ENCODE data around the gene NIPAL4. TPM values are rescaled to one million over a fixed set of nuclear protein-coding genes. Genes with fewer than 3 reads are reported as not detected.

The NIPAL4 gene
- total and polyA plus RNA-seq, 2 donors (not counting 3 experiments of a cell fraction or from before 2014, with no cell fraction given) = not detected

- Histone ChIP-seq H2AFZ (ENCODE audit: low read depth, low read length) (no peak overlapping the region), H3K27ac (ENCODE audit: insufficient read depth, low read depth, low read length) (no peak overlapping the region), H3K4me1 (ENCODE audit: control insufficient read depth, extremely low read depth, insufficient read depth, low read length) (no peaks in the 10 kb centered on the region), H3K79me2 (ENCODE audit: control insufficient read depth, insufficient read depth, low read length) (no peaks in the 10 kb centered on the region), H3K4me3 (replicated peaks in 1 of 3; ENCODE audit: insufficient read depth in 1 of 3, low read depth in 1 of 3, low read length in 3 of 3) (no peak overlapping the region), H3K36me3 (ENCODE audit: control insufficient read depth in 2 of 2, extremely low read depth in 1 of 2, insufficient read depth in 2 of 2, low read length in 2 of 2) (no peaks in the 10 kb centered on the region), H3K9me1 (replicated peaks; ENCODE audit: control insufficient read depth, extremely low read depth, insufficient read depth, low read length) (no peaks in the 10 kb centered on the region), H3K27me3 (ENCODE audit: control insufficient read depth in 2 of 2, insufficient read depth in 2 of 2, low read length in 2 of 2) (peaks cover 19 to 28% of the 10 kb centered on the region in 2 experiments), H3K9me3 (replicated peaks; ENCODE audit: control insufficient read depth, insufficient read depth, low read length) (no peaks in the 10 kb centered on the region), H3K9ac (replicated peaks; ENCODE audit: extremely low read depth, insufficient read depth, low read length) (no peak overlapping the region), H4K20me1 (replicated peaks; ENCODE audit: control insufficient read depth, extremely low read depth, insufficient read depth, low read length) (no peaks in the 10 kb centered on the region), H3K4me2 (ENCODE audit: insufficient read depth, low read length) (no peak overlapping the region)
- POLR2A ChIA-PET = no interaction called here
- intact Hi-C loops (cut with micrococcal nuclease) = no loop called here
- TF ChIP-seq POLR2A (IDR thresholded peaks at IDR 0.05; ENCODE audit: low read depth, low read length) = no peak
- TF ChIP-seq FOS (IDR thresholded peaks at IDR 0.05; ENCODE audit: borderline replicate concordance, insufficient read depth, low read length) = no peak
- no peak for TF ChIP-seq GATA2 (IDR thresholded peaks at IDR 0.05; ENCODE audit: insufficient read depth, insufficient read length, low read depth, low read length)
- TF ChIP-seq, protein P1, sequence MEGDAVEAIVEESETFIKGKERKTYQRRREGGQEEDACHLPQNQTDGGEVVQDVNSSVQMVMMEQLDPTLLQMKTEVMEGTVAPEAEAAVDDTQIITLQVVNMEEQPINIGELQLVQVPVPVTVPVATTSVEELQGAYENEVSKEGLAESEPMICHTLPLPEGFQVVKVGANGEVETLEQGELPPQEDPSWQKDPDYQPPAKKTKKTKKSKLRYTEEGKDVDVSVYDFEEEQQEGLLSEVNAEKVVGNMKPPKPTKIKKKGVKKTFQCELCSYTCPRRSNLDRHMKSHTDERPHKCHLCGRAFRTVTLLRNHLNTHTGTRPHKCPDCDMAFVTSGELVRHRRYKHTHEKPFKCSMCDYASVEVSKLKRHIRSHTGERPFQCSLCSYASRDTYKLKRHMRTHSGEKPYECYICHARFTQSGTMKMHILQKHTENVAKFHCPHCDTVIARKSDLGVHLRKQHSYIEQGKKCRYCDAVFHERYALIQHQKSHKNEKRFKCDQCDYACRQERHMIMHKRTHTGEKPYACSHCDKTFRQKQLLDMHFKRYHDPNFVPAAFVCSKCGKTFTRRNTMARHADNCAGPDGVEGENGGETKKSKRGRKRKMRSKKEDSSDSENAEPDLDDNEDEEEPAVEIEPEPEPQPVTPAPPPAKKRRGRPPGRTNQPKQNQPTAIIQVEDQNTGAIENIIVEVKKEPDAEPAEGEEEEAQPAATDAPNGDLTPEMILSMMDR (IDR thresholded peaks at IDR 0.05; ENCODE audit: extremely low read depth in 1 of 2, insufficient read depth in 1 of 2, low read depth in 1 of 2, low read length in 2 of 2) = no peak
- no peak for TF ChIP-seq POLR2AphosphoS5 (IDR thresholded peaks at IDR 0.05; ENCODE audit: insufficient read depth, low read depth, low read length)
- no peak for TF ChIP-seq EZH2 (IDR thresholded peaks at IDR 0.05; ENCODE audit: borderline replicate concordance, low read depth, low read length, severe bottlenecking)
- TF ChIP-seq MAX (IDR thresholded peaks at IDR 0.05; ENCODE audit: insufficient read depth, insufficient read length) = no peak
- TF ChIP-seq MYC (IDR thresholded peaks at IDR 0.05; ENCODE audit: low read depth, low read length) = no peak
- no peak for TF ChIP-seq JUN (IDR thresholded peaks at IDR 0.05; ENCODE audit: borderline replicate concordance, insufficient read depth, insufficient read length, low read depth)
- CTCF ChIA-PET = interaction anchor here (1.0 to 1.2 kb wide), 3 partner anchors 8 to 121 kb away, joined by 3 to 5 read pairs (median 4); no protein-coding TSS in a partner anchor
- no TSS peak for BruUV-seq (replicated peaks)
- DNase-seq (ENCODE audit: low read depth, low spot score) = no peak
- no peak for FAIRE-seq
- dilution Hi-C loops (cut with MboI; ENCODE audit: extremely low pct_ligation_motif_present, low sequenced_read_pairs) = no loop called here
Observed at GRCh38 chr5:157463621-157464518, 3.9 kb downstream of the NIPAL4 start.

Data from endothelial cell of umbilical vein (primary cell).